Mesendoderm (in vitro differentiated cells): ENCODE measurements around the gene FAM210B.

Source experiments
- DNase-seq: peaks from one replicate; pipeline ENCODE4 v3.0.0; 2013
- H2AK5ac ChIP-seq: 2 replicates; pipeline ENCODE4 v1.6.1; 2013; ENCODE audit warnings: low read length, inconsistent platforms
- H2BK120ac ChIP-seq: 2 replicates; pipeline ENCODE4 v1.6.1; 2013; ENCODE audit warnings: low read depth, mild to moderate bottlenecking, low read length, moderate library complexity, mixed read lengths
- H2BK15ac ChIP-seq: replicated peaks from 2 replicates; pipeline ENCODE4 v1.6.1; 2013; ENCODE audit warnings: low read depth, mild to moderate bottlenecking, moderate library complexity
- H2BK5ac ChIP-seq: 2 replicates; pipeline ENCODE4 v1.6.1; 2013; ENCODE audit warnings: low read length, inconsistent platforms
- H3K18ac ChIP-seq: 2 replicates; pipeline ENCODE4 v1.6.1; 2013; ENCODE audit warnings: mild to moderate bottlenecking, low read length, mixed read lengths
- H3K23ac ChIP-seq: one replicate; pipeline ENCODE4 v1.6.1; 2013; ENCODE audit warnings: low read length
- H3K27ac ChIP-seq: 2 replicates; pipeline ENCODE4 v1.5.1; 2013; ENCODE audit warnings: low read depth, mild to moderate bottlenecking, inconsistent platforms, low read length, moderate library complexity
- H3K27me3 ChIP-seq: 2 replicates; pipeline ENCODE4 v1.6.1; 2013; ENCODE audit warnings: low read length, control low read depth, mild to moderate bottlenecking, inconsistent platforms; ENCODE audit not compliant: insufficient read depth, poor library complexity
- H3K36me3 ChIP-seq: 2 replicates; pipeline ENCODE4 v1.6.1; 2013; ENCODE audit warnings: low read length, inconsistent platforms; ENCODE audit not compliant: control insufficient read depth, insufficient read depth
- H3K4ac ChIP-seq: one replicate; pipeline ENCODE4 v1.6.1; 2013; ENCODE audit warnings: low read depth, mild to moderate bottlenecking, low read length, moderate library complexity
- H3K4me1 ChIP-seq: 2 replicates; pipeline ENCODE4 v1.6.1; 2013; ENCODE audit warnings: low read depth, low read length, inconsistent platforms; ENCODE audit not compliant: control insufficient read depth
- H3K4me2 ChIP-seq: 2 replicates; pipeline ENCODE4 v1.6.1; 2013; ENCODE audit warnings: low read length
- H3K4me3 ChIP-seq: 2 replicates; pipeline ENCODE4 v1.5.1; 2013; ENCODE audit warnings: mild to moderate bottlenecking, low read length
- H3K56ac ChIP-seq: one replicate; pipeline ENCODE4 v1.6.1; 2013; ENCODE audit warnings: low read length
- H3K79me1 ChIP-seq: 2 replicates; pipeline ENCODE4 v1.6.1; 2013; ENCODE audit warnings: low read length, inconsistent platforms
- H3K79me2 ChIP-seq: 2 replicates; pipeline ENCODE4 v1.6.1; 2013; ENCODE audit warnings: mild to moderate bottlenecking, low read length; ENCODE audit not compliant: control insufficient read depth, insufficient read depth
- H3K9ac ChIP-seq: 2 replicates; pipeline ENCODE4 v1.6.1; 2013; ENCODE audit warnings: low read length, inconsistent platforms
- H4K5ac ChIP-seq: one replicate; pipeline ENCODE4 v1.6.1; 2013; ENCODE audit warnings: low read length
- H4K8ac ChIP-seq: one replicate; pipeline ENCODE4 v1.6.1; 2013; ENCODE audit warnings: low read depth, mild to moderate bottlenecking, control low read depth, low read length, moderate library complexity
- WGBS: extraction: QIAGEN DNeasy Blood & Tissue Kit; methylation state at CpG from one replicate; pipeline ENCODE4 v1.1.7; 2013; ENCODE audit warnings: low lambda C conversion rate, missing lambda C conversion rate; ENCODE audit not compliant: insufficient coverage; ENCODE audit errors: extremely low coverage; 5-methylcytosine and 5-hydroxymethylcytosine counted together

The FAM210B gene

GRCh38 chr20:56352345-56353055, 6.3 kb upstream of the FAM210B start:
- no peak for DNase-seq
- Histone ChIP-seq H3K4me2 (no peak overlapping the region), H3K27ac (no peak overlapping the region), H2BK5ac (no peak overlapping the region), H3K4ac (no peak overlapping the region), H3K79me2 (no peaks in the 10 kb centered on the region), H3K18ac (no peak overlapping the region), H3K27me3 (no peaks in the 10 kb centered on the region), H3K4me3 (no peak overlapping the region), H3K4me1 (peaks cover 4% of the 10 kb centered on the region), H2BK15ac (no peak overlapping the region), H2BK120ac (no peak overlapping the region), H3K36me3 (no peaks in the 10 kb centered on the region), H3K23ac (no peak overlapping the region), H2AK5ac (no peak overlapping the region), H3K9ac (no peak overlapping the region), H3K79me1 (no peaks in the 10 kb centered on the region), H3K56ac (no peak overlapping the region), H4K5ac (no peak overlapping the region), H4K8ac (no peak overlapping the region)
- no CpG with 5 or more reads among the region's 5 CpGs for WGBS

GRCh38 chr20:56353356-56353755, 5.4 kb upstream of the FAM210B start:
- peaks cover 2% of the 10 kb centered on the region for H3K4me1 ChIP-seq
- no peak overlapping the region for H2AK5ac ChIP-seq
- no peak overlapping the region for H3K27ac ChIP-seq
- H3K18ac ChIP-seq = no peak overlapping the region
- H3K4ac ChIP-seq = no peak overlapping the region
- H3K23ac ChIP-seq = no peak overlapping the region
- H4K5ac ChIP-seq = no peak overlapping the region
- no peaks in the 10 kb centered on the region for H3K79me2 ChIP-seq
- H3K79me1 ChIP-seq = no peaks in the 10 kb centered on the region
- no peak overlapping the region for H2BK15ac ChIP-seq
- H3K9ac ChIP-seq = no peak overlapping the region
- WGBS = no CpG with 5 or more reads among the region's 4 CpGs
- no peaks in the 10 kb centered on the region for H3K36me3 ChIP-seq
- H3K56ac ChIP-seq = no peak overlapping the region
- no peak overlapping the region for H3K4me2 ChIP-seq
- H2BK120ac ChIP-seq = no peak overlapping the region
- H4K8ac ChIP-seq = no peak overlapping the region
- no peak overlapping the region for H3K4me3 ChIP-seq
- no peak overlapping the region for H2BK5ac ChIP-seq
- no peak for DNase-seq
- H3K27me3 ChIP-seq = no peaks in the 10 kb centered on the region

- Histone ChIP-seq H3K4ac (no peak overlapping the region), H3K36me3 (no peaks in the 10 kb centered on the region), H3K4me1 (no peaks in the 10 kb centered on the region), H2BK120ac (no peak overlapping the region), H4K8ac (no peak overlapping the region), H4K5ac (no peak overlapping the region), H2BK15ac (no peak overlapping the region), H3K4me3 (no peak overlapping the region), H2AK5ac (no peak overlapping the region), H3K27me3 (no peaks in the 10 kb centered on the region), H3K79me2 (no peaks in the 10 kb centered on the region), H3K18ac (no peak overlapping the region), H3K79me1 (no peaks in the 10 kb centered on the region), H3K27ac (no peak overlapping the region), H3K23ac (no peak overlapping the region), H3K9ac (no peak overlapping the region), H3K4me2 (no peak overlapping the region), H3K56ac (no peak overlapping the region), H2BK5ac (no peak overlapping the region)
- DNase-seq = no peak
- WGBS = no CpG with 5 or more reads among the region's 6 CpGs
Observed at GRCh38 chr20:56358070-56358469, 704 bp upstream of the FAM210B start.

- DNase-seq = peak; percentile 61
- Histone ChIP-seq H2BK120ac (no peak overlapping the region), H3K27me3 (no peaks in the 10 kb centered on the region), H3K79me2 (no peaks in the 10 kb centered on the region), H3K23ac (no peak overlapping the region), H3K4me3 (peak overlapping the region; percentile 25), H3K18ac (peak overlapping the region; percentile 34), H2AK5ac (no peak overlapping the region), H3K36me3 (no peaks in the 10 kb centered on the region), H3K4me2 (peak overlapping the region; percentile 90), H3K9ac (peak overlapping the region; percentile 61), H3K4me1 (no peaks in the 10 kb centered on the region), H3K56ac (peak overlapping the region; percentile 63), H3K4ac (no peak overlapping the region), H3K79me1 (no peaks in the 10 kb centered on the region), H4K5ac (no peak overlapping the region), H3K27ac (no peak overlapping the region), H2BK5ac (no peak overlapping the region), H4K8ac (no peak overlapping the region), H2BK15ac (no peak overlapping the region)
- no CpG with 5 or more reads among the region's 51 CpGs for WGBS
Observed at GRCh38 chr20:56359212-56360132, 698 bp downstream of the FAM210B start.

- H3K79me2 ChIP-seq = no peaks in the 10 kb centered on the region
- WGBS = no CpG with 5 or more reads among the region's 14 CpGs
- no peak overlapping the region for H3K4ac ChIP-seq
- H3K4me3 ChIP-seq = no peak overlapping the region
- H2BK15ac ChIP-seq = no peak overlapping the region
- H3K36me3 ChIP-seq = no peaks in the 10 kb centered on the region
- no peak overlapping the region for H2BK5ac ChIP-seq
- no peak overlapping the region for H3K27ac ChIP-seq
- no peaks in the 10 kb centered on the region for H3K27me3 ChIP-seq
- H3K4me1 ChIP-seq = no peaks in the 10 kb centered on the region
- H3K4me2 ChIP-seq = no peak overlapping the region
- H3K18ac ChIP-seq = no peak overlapping the region
- H2BK120ac ChIP-seq = no peak overlapping the region
- H4K5ac ChIP-seq = no peak overlapping the region
- no peak for DNase-seq
- no peaks in the 10 kb centered on the region for H3K79me1 ChIP-seq
- H2AK5ac ChIP-seq = no peak overlapping the region
- peak overlapping the region; percentile 3 for H3K23ac ChIP-seq
- no peak overlapping the region for H3K9ac ChIP-seq
- no peak overlapping the region for H4K8ac ChIP-seq
- H3K56ac ChIP-seq = no peak overlapping the region
Observed at GRCh38 chr20:56360133-56360907, 1.5 kb downstream of the FAM210B start.
